Activated CD4-positive, CD25-positive, alpha-beta regulatory T cell treated with anti-CD3 and anti-CD28 coated beads, Interleukin-2, amount 50 U/mL, for 24 hours (primary cell): Measurements from ENCODE around the gene PRAMEF5.
"Not testable (repeated sequence)": the region's sequence is repeated elsewhere in the genome, so short reads cannot be mapped to it uniquely, and the experiment has no call there.

Source experiments
- ATAC-seq, 2 donors: fragments of 150-1000 bp; cut with Tn5 transposase; one replicate each; pipeline ENCODE4 v1.10.0; 2021; ENCODE audit warnings: mild to moderate bottlenecking in 1 of 2, moderate library complexity in 1 of 2

PRAMEF5 gene

DNA sequence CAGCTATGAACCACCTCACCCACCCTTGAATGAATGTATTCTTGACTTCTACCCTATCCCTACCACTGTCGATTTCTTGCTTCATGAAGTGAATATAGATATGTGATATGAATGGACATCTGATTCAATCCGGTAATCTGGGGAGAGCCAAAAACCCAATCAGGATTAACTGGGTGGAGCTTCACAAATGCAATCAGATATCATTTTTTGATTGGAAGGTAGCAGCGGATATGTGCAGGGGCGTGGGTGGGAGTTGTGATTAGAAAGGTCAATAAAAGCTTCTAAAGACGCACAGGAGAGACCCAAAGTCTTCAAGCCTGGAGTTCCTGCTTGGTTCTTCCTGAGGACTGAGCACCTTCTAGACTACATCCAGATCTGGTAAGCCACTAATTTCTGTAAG lies at the start of gene PRAMEF5:
TSS of gene PRAMEF5 (plus strand) at position 301 of the 400 bp plus-strand sequence. CDS start 5,071 bp downstream, outside the sequence.
- not testable (repeated sequence) for ATAC-seq

DNA sequence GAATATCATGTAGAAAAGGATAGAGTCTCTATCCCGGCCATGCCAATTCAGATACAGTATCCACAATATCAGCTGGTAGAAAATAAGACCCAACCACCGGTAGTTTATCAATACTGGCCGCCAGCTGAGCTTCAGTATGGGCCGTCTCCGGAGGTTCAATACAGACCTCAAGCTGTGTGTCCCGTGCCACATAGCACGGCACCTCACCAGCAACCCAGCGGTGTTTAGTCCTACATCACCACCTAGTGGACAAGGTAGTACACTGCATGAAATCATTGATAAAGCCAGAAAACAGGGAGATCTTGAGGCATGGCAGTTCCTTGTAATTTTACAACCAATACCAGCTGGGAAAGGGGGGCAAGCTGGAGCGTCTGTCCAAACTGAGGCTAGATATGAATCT lies 45.3 kb upstream of the PRAMEF5 start:
- not testable (repeated sequence) for ATAC-seq

DNA sequence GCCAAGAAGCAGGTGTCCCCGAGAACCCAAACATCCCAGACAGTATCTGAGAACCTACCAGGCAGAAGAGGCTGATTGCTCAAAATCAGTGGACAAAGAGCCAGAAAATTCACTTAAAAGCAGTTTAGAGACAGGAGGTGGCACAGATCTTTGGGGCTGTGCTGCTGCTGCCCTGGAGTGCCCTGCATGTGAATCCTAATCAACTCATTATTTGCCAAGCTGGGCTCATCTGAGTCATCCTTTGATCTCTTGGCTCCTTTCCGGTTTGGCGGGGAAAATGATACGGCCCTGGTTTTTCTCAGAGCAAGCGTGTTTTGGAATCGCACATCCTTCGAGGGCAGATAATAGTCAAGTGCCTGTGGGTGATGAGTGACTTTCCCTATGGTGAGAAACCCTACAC lies 37.4 kb upstream of the PRAMEF5 start:
- not testable (repeated sequence) for ATAC-seq

DNA sequence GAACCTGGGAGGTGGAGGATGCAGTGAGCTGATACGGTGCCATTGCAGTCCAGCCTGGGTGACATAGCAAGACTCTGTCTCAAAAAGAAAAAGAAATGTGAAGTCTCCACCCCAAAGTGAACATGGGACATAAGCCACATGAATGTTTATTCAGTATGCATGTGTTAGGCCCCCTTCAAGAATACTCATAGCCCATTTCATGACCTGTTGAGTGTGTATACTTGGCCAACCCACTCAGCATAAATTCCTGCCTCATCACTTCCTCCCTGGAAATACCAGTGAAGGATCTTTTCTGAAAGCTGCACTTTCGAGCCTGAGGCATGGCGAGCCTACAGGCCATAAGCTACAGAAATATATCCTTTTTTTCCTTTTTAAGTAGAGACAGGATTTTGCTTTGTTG lies 34.8 kb upstream of the PRAMEF5 start:
- ATAC-seq, result not testable (repeated sequence)

DNA sequence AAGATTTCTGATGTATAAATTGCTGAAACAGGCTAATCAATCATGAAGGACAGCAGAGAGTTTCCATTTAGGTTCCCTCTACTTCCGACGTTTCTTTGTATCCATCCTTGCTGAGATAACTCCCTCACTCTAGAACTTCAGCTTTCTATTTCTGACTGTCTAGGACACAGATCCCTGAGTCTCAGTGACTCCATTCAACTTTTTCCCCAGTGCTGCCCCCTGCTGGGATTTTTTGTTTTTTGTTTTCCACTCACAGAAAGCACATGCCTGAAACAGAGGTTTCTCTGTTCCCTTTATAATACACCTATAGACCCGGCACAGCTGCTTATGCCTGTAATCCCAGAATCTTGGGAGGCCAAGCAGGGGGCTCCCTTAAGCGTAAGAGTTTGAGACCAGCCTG lies 31.2 kb upstream of the PRAMEF5 start:
- ATAC-seq, result not testable (repeated sequence)

DNA sequence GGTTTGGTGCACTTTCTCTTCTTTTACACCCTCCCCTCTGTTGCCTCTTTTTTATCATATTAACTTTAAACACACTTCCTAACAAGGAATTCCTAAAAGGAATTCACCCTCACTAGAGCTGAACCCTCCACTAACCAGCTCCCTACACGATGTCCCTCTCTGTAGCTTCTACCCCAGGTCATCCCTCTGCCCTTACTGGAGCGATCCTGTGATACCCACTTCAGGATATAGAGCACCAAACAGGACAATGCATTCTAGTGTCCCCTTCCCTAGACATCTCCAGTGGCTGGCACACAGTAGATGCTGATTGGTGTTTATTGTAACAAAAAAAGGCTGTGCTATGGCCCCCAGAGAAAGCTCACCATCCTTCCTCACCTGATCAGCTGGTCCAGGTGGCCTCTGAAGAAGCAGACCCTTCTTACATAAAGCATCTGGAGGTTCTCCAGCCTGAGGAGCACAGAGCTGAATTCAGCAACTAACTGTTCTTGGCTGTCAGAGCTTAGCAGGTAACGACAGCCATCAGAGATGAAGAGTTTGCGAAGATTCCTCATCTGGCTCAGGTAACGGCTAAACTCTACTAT lies 29.4 kb upstream of the PRAMEF5 start:
- no peak for ATAC-seq

DNA sequence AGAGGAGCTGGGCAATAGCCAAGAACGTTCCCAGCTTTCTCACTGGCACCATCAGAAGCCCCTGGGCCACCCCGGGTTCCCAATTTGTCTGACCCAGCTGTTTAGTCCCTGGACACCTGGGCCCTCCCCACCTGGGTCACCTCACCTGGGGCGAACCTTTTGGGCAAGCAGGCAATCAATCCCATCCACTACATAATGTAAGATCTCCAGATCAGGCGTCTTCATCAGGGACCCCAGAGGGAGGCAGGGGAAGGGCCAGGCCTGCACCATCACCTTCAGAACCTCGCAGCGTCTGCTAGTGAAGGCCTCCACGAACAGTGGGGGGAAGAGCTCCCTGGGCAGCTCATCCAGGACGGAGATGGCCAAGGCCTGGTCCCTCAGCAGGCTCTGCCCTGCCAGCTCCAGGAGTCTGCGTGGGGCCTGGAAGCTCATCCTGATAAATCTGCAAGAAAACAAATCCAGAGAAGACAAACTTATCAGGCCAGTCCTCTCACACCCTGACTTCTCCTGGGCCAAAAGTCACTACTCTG lies 28.3 kb upstream of the PRAMEF5 start, which contains the start of gene PRAMEF18:
TSS of gene PRAMEF18 (minus strand) at position 480 of the 530 bp plus-strand sequence. CDS start at position 432, 48 bp downstream.
- not testable (repeated sequence) for ATAC-seq

DNA sequence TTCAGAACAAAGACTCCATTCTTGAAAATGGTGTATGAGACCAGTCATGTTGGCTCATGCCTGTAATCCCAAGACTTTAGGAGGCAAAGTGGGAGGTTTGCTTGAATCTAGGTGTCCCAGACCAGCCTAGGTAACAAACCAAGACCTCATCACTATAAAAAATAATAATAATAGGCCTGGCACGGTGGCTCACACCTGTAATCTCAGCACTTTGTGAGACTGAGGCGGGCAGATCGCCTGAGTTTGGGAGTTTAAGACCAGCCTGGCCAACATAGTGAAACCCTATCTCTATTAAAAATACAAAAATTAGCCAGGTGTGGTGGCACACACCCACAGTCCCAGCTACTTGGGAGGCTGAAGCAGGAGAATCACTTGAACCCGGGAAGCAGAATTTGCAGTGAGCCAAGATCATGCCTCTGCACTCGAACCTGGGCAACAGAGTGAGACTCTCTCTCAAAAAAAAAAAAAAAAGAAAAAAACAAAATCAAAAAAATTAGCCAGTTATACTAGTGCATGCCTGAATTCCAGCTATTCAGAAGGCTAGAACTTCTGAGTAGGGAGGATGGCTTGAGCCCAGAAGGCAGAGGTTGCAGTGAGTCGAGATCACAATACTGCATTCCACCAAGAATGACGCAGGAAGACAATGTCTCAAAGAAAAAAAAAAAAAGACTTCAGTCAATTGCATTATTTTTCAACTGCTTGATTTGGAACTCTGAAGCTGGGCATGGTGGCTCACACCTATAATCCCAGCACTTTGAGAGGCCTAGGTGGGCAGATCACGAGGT lies 26.5 kb upstream of the PRAMEF5 start:
- ATAC-seq, result not testable (repeated sequence)

DNA sequence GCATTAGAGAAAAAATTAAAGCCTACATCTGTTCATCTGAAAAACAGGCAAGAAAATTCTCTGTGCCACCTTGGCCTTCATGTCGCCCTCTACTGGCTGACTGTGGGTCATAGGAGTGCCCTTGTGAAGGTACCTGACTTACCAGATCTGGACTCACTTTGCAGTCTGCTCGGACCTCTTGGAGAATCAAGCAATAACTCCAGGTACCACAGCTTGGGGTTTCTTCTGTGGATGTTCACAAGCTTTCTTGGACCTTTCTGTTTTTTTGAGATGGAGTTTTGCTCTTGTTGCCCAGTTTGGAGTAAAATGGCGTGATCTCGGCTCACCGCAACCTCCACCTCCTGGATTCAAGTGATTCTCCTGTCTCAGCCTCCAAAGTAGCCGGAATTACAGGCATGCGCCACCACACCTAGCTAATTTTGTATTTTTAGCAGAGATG lies 25.6 kb upstream of the PRAMEF5 start:
- ATAC-seq, result no peak

DNA sequence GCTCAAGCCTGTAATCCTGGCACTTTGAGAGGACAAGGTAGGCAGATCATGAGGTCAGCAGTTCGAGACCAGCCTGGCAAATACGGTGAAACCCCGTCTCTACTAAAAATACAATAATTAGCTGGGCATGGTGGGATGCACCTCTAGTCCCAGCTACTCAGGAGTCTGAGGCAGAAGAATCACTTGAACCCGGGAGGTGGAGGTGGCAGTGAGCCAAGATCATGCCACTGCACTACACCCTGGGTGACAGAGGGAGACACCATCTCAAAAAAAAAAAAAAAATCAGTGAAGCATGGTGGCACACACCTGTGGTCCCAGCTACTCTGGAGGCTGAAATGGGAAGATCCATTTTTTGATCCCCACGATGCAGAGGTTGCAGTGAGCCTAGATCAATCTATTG lies 23.9 kb upstream of the PRAMEF5 start:
- ATAC-seq, result not testable (repeated sequence)

DNA sequence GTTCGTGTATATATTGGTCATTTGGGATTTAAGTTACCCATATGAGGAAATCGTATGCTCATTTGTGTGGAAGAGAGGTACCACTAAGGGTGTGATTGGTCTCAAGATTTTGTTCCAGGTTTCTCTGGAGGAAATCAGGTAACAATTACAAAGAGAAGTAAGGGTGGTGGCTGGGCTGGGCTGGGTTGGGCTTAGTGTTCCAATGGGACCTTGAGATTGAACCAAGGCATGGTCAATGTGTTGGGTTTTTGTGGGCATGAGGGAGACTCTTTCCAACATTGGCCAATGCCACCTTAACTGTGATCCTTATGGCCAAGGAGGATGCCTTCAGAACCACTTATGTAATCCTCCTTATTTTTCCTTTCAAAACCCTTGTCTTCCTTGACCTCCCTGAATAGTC lies 23.4 kb upstream of the PRAMEF5 start:
- ATAC-seq, result not testable (repeated sequence)

DNA sequence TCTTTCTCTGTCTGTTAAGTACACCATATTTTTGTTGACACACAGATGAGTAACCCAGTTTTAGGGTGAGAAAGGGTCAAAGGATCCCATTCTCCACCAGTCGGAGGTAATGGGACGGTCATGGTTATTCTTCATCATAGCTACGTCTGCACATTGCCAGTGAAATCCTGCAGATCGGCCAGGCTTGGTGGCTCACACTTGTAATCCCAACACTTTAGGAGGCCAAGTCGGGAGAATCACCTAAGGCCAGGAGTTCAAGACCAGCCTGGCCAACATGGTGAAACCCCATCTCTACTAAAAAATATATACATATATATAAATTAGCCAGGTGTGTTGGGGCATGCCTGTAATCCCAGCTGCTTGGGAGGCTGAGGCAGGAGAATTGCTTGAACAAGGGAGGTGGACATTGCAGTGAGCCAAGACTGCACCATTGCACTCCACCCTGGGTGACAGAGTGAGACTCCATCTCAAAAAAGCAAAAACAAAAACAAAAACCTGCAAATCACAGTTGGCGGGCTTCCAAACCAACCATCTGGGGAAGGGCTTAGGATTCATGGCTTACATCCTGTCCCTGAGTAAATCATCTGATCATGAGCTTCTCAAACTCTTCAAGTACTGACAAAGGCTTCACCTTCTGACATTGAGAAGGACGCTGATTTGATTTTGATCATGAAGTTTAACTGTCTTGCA lies 22.8 kb upstream of the PRAMEF5 start:
- not testable (repeated sequence) for ATAC-seq

DNA sequence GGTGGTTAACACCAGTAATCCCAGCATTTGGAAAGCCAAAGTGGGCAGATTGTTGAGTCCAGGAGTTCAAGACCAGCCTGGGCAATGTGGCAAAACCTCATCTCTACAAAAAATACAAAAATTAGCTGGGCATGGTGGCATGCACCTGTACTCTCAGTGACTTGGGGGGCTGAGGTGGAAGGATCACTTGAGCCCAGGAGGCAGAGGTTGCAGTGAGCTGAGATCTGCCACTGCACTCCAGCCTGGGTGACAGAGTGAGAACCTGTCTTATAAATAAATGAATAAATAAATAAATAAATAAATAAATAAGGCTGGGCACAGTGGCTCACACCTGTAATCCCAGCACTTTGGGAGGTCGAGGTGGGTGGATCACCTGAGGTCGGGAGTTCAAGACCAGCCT lies 21.9 kb upstream of the PRAMEF5 start:
- ATAC-seq, result not testable (repeated sequence)

DNA sequence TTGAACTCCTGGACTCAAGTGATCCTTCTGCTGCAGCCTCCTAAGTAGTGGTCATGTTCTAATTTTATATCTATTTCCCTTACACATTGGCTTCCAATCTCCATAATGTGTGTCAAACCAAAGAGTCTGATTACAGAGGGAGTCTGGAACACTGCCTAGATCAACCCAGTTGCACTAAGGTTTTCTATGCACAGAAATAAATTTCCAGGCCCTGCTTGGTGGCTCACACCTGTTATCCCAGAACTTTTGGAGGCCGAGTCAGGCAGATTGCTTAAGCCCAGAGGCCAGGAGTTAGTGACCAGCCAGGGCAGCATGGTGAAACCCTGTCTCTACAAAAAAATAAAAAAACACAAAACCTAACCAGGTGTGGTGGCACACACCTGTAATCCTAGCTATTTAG lies 19.9 kb upstream of the PRAMEF5 start:
- not testable (repeated sequence) for ATAC-seq

DNA sequence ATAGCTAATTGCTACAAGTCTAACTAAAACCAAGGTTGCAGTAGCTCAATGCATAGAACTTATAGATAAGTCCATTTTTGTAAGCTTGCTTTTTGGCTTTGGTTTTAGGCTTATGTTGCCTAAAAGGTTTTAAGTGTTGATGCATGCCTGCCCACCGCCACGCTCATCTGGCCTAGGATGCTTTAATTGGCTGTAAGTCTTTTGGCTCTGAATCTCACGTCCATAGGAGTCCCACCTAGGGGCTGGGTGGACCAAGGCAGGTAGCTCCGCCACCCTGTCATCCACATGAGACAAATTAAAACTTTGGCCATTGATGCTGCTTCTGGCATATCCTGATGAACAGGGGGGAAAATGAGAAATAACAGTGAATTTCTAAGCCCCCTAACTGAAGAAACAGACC lies 16.4 kb upstream of the PRAMEF5 start:
- ATAC-seq, result not testable (repeated sequence)

DNA sequence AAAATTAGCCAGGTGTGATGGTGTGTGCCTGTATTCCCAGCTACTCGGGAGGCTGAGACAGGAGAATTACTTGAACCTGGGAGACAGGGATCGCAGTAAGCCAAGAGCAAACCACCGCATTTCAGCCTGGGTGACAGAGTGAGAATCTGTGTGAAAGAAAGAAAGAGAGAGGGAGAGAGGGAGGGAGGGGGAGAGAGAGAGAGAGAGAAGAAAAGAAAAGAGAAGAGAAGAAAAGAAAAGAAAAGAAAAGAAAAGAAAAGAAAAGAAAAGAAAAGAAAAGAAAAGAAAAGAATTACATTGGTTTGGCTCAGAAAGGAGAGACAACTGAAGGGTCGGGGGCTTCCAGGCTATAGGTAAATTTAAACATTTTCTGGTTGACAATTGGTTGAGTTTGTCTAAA lies 14.4 kb upstream of the PRAMEF5 start:
- not testable (repeated sequence) for ATAC-seq

DNA sequence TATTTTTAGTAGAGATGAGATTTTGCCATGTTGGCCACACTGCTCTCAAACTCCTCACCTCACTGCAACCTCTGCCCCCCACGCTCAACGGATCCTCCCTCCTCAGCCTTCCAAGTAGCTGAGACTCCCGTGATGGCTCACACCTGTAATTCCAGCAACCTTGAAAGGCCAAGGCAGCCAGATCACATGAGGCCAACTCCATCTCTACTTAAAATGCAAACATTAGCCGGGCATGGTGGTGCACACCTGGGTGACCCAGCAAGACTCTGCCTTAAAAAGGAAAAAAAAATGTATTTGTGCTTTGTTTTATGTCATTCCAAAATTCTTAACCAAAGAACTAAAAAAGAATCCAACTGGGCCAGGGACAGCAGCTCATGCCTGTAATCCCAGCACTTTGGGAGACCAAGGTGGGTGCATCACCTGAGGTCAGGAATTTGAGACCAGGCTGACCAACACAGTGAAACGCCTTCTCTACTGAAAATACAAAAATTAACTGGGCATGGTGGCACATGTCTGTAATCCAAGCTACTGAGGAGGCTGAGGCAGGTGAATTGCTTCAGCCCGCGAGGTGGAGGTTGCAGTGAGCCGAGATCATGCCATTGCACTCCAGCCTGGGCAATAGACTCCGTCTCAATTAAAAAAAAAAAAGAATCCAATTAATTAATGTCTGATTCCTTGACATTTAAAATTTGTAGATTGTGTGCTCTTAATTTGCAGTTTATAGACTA lies 10.3 kb upstream of the PRAMEF5 start:
- not testable (repeated sequence) for ATAC-seq

DNA sequence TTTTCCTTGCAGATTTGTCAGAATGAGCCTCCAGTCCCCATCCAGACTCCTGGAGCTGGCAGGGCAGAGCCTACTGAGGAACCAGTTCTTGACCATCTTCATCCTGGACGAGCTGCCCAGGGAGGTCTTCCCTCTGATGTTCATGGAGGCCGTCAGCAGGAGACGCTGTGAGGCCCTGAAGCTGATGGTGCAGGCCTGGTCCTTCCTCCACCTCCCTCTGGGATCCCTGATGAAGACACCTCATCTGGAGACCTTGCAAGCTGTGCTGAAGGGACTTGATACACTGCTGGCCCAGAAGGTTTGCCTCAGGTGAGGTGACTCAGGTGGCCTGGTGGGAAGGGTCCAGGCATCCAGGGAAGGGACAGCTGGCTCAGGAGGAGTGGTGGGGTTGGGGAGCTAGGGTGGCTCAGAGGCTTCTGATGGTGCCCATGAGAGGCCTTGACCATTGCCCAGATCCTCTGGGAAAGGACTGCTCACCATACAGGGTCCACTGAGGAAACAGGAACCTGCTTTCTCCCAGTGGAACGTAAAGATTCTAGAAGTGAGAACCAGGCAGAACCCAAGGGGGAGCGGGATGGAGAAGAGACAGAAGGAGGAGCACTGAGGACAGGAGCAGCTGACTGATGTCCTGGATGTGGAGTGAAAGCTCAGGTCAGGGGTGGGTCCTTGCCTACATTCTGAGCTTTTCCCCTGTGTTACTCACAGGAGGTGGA lies 8.0 kb upstream of the PRAMEF5 start:
- not testable (repeated sequence) for ATAC-seq

DNA sequence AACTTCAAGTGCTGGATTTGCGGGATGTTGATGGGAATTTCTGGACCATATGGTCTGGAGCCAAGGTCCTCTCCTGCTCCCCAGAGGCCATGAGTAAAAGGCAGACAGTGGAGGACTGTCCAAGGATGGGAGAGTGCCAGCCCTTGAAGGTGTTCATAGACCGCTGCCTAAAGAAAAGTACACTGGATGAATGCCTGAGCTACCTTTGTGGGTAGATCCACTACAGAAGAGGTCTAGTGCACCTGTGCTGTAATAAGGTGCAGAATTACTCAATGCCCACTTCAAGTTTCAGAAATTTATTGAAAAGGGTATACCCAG lies 7.5 kb upstream of the PRAMEF5 start:
- not testable (repeated sequence) for ATAC-seq

DNA sequence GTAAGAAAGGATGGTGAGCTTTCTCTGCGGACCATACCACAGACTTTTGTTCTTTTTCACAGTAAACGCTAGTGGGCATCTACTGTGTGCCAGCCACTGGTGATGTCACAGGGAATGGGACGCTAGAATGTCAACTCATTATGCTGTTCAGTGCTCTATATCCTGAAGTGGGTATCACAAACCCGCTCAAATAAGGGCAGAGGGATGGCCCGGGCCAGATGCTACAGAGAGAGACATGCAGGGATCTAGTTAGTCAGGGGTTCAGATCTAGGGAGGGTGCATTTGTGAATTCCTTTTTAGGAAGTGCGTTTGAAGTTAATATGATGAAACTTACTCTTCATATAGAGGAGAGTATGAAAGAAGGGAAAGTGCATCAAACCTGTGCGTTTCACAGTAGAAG lies 6.9 kb upstream of the PRAMEF5 start:
- not testable (repeated sequence) for ATAC-seq

DNA sequence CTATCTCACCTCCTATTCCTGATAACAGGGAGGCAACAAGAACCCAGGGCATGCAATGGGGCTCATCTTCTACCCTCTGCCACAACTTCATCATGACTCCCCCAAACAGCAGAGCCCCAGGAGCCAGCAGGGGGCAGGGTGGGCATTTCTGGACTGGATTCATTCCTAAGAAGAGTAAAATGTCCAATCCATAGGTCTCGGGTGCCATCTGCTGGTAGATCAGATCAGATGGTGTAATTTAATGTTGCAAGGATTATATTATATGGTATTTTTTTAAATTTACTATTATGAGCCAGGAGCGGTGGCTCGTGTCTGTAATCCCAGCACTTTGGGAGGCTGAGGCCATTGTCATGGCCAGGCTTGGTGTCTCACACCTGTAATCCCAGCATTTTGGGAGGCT lies 11.1 kb downstream of the PRAMEF5 start:
- not testable (repeated sequence) for ATAC-seq

DNA sequence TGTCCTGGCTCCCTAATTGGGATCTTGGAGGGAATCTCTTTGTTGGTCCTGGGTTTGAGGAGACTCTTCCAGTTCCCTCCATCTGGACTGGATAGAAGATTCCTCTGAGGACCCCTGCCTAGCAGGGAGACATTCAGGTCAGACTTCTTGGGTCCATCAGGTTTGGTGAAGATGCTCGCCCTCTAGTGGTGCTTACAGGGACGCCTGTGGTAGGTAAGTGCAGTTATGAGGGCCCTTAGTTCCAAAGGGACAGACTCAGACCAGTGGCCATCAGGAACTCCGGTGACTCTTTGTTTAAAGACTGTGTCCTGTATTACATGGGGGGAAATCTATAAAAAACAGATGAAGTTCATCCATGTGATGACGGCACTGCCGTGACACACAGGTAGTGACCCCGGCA lies 23.0 kb downstream of the PRAMEF5 start:
- not testable (repeated sequence) for ATAC-seq
